ENCODE data around the gene KCNMB2. TPM values are rescaled to one million over a fixed set of nuclear protein-coding genes. Genes with fewer than 3 reads are reported as not detected.

The KCNMB2 gene
- total RNA-seq, 1 experiment from 2014 or later = not detected

GRCh38 chr3:178735032-178735674 lies 198.9 kb downstream of the KCNMB2 start:
- H3K4me1 Mint-ChIP-seq = peaks cover 13% of the 10 kb centered on the region
- TF ChIP-seq CTCF (IDR thresholded peaks at IDR 0.05) = no peak
- no peak for TF ChIP-seq ZNF263 (CRISPR knock-in tag; IDR thresholded peaks at IDR 0.05; ENCODE audit: low read depth)
- no peak for TF ChIP-seq ZNF281 (CRISPR knock-in tag; IDR thresholded peaks at IDR 0.05)
- TF ChIP-seq E2F4 (CRISPR knock-in tag; IDR thresholded peaks at IDR 0.05; ENCODE audit: borderline replicate concordance, low read depth) = no peak
- TF ChIP-seq ELF4 (CRISPR knock-in tag; IDR thresholded peaks at IDR 0.05; ENCODE audit: low read depth) = no peak
- no peak for TF ChIP-seq NR1H2 (CRISPR knock-in tag; IDR thresholded peaks at IDR 0.05)
- TF ChIP-seq ATF2 (CRISPR knock-in tag; IDR thresholded peaks at IDR 0.05; ENCODE audit: borderline replicate concordance, low read depth) = no peak
- no peak for TF ChIP-seq FOXP1 (CRISPR knock-in tag; IDR thresholded peaks at IDR 0.05; ENCODE audit: borderline replicate concordance)
- no peak for TF ChIP-seq CBFB (CRISPR knock-in tag; IDR thresholded peaks at IDR 0.05; ENCODE audit: low read depth)
- no peak for TF ChIP-seq PRDM15 (CRISPR knock-in tag; IDR thresholded peaks at IDR 0.05)
- no peak for TF ChIP-seq IRF1 (CRISPR knock-in tag; IDR thresholded peaks at IDR 0.05)
- TF ChIP-seq ESRRA (CRISPR knock-in tag; IDR thresholded peaks at IDR 0.05; ENCODE audit: borderline replicate concordance) = no peak
- no peak for TF ChIP-seq ERG (CRISPR knock-in tag; IDR thresholded peaks at IDR 0.05)
- H3K9me3 Mint-ChIP-seq = no peaks in the 10 kb centered on the region
- ATAC-seq (no peak), DNase-seq (ENCODE audit: low spot score) (no peak)
- H3K4me3 Mint-ChIP-seq = no peak overlapping the region
- ChIA-PET POLR2A (no interaction called here), CTCF (no interaction called here)
- H3K27ac Mint-ChIP-seq = no peak overlapping the region
- H3K36me3 Mint-ChIP-seq = no peaks in the 10 kb centered on the region
- no peaks in the 10 kb centered on the region for H3K27me3 Mint-ChIP-seq (ENCODE audit: low read depth)
